ENCODE results near the gene LDB3.

Gene LDB3

GRCh38 chr10:86687750-86688149 lies 19.4 kb downstream of the LDB3 start:
- DNase-seq = no peak

- DNase-seq = peak; percentile 51 to 59
These were observed 20.1 kb downstream of the LDB3 start for GRCh38 chr10:86688398-86688921.

GRCh38 chr10:86689146-86689545 lies 20.8 kb downstream of the LDB3 start:
- DNase-seq = no peak

- no peak for DNase-seq
These were observed 21.9 kb downstream of the LDB3 start for GRCh38 chr10:86690231-86690630.

GRCh38 chr10:86690657-86691084 lies 22.4 kb downstream of the LDB3 start:
- no peak for DNase-seq

GRCh38 chr10:86691333-86692022 lies 23.2 kb downstream of the LDB3 start:
- no peak for DNase-seq

GRCh38 chr10:86692023-86692514 lies 23.8 kb downstream of the LDB3 start:
- no peak for DNase-seq

- no peak for DNase-seq
These were observed 24.4 kb downstream of the LDB3 start for GRCh38 chr10:86692664-86693063.

- DNase-seq = no peak
These were observed 25.0 kb downstream of the LDB3 start for GRCh38 chr10:86693275-86693674.

GRCh38 chr10:86693721-86694369 lies 25.5 kb downstream of the LDB3 start:
- DNase-seq = peak; percentile 39 to 45

- DNase-seq = no peak
These were observed 30.1 kb downstream of the LDB3 start for GRCh38 chr10:86698207-86698940.

- no peak for DNase-seq
These were observed 30.8 kb downstream of the LDB3 start for GRCh38 chr10:86699125-86699524.

- no peak for DNase-seq
These were observed 31.2 kb downstream of the LDB3 start for GRCh38 chr10:86699541-86699940.

GRCh38 chr10:86699991-86700840 lies 31.9 kb downstream of the LDB3 start:
- DNase-seq = no peak

GRCh38 chr10:86700851-86701617 lies 32.7 kb downstream of the LDB3 start:
- no peak for DNase-seq

- DNase-seq = no peak
These were observed 34.9 kb downstream of the LDB3 start for GRCh38 chr10:86703176-86703575.

GRCh38 chr10:86705139-86705538 lies 36.8 kb downstream of the LDB3 start:
- no peak for DNase-seq

- no peak for DNase-seq
These were observed 37.6 kb downstream of the LDB3 start for GRCh38 chr10:86705905-86706304.

- no peak for DNase-seq
These were observed 38.1 kb downstream of the LDB3 start for GRCh38 chr10:86706401-86706841.

GRCh38 chr10:86706977-86707376 lies 38.7 kb downstream of the LDB3 start:
- no peak for DNase-seq

GRCh38 chr10:86707505-86707904 lies 39.2 kb downstream of the LDB3 start:
- no peak for DNase-seq
